LNCAP (cell line): ENCODE data around the gene ANKRD30B.

Experiments used
- CTCF ChIP-seq: fragments of 450-650 bp; IDR thresholded peaks from 2 replicates; pipeline ENCODE4 v1.5.1; 2017; ENCODE audit warnings: mild to moderate bottlenecking

ANKRD30B gene

GRCh38 chr18:14747513-14748474 is at the start of gene ANKRD30B:
ANKRD30B (plus strand) TSS chr18:14748172; CDS start chr18:14748420, 248 bp downstream.
- no peak for TF ChIP-seq CTCF

GRCh38 chr18:14746897-14747296 is 1.1 kb upstream of the ANKRD30B start:
- TF ChIP-seq CTCF, result no peak

DNA sequence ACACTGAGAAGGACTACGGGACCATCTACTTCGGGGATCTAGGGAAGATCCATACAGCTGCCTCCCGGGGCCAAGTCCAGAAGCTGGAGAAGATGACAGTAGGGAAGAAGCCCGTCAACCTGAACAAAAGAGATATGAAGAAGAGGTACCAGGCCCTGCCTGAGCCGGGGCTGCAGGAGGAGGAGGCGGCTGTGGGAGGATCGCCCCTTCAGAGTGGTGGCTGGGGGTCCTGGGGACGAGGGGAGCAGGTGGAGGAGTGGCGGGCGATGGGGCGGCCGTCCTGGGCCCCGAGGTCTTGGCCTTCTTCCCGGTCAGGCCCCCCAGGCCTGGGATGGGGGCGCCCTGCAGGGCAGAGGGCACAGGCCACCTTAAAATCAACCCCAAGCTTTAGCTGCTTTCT is 524 bp downstream of the ANKRD30B start:
- TF ChIP-seq CTCF, result no peak

DNA sequence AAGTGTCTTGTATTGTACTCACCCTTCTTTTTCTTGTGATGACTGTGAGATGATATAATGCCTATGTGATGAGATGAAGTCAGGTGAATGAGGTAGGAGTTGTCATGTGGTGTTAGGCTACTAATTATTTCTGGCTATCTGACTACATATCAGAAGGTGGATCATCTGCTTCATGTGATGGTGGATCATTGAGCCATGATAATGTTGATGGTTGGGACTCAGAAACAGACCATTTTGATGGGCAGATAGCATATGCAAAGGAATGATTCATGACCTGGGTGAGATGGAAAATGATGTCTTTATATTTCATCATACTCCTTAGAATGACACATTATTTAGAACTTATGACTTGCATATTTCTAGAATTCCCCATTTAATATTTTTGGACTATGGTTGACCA is 19.5 kb downstream of the ANKRD30B start:
- no peak for TF ChIP-seq CTCF

DNA sequence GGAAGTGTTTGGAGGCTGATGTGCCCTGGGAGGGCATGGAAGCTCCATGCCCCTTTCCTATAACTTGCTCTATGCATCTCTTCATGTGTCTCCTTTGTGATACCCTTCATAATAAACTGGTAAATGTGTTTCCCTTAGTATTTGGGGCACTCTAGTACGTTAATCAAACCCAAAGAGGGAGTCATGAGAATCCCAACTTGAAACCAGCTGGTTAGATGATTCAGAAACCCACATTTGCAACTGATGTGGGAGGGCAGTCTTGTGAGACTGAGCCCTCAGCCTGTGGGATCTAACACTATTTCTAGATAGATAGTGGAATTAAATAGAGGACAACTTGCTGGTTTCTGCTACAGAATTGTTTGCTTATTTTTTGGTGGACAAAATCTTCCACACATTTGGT is 20.3 kb downstream of the ANKRD30B start:
- no peak for TF ChIP-seq CTCF

DNA sequence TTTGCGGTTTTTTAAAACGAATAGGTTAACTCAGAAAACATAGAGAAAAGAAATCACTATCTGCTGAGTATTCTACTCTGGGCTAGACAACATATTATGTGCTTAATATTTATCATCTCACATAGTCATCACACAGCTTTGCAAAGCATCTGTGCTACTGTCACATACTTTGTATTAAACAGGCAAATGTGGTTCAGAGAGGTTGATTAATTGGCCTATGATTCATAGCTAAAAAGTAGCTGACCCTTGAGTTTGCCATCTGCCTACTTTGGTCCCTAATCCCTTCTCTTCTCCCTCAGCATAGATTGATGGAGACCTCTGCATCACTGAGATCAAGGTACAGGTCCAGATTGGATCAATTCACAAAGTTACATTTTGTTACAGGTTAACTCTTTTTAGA is 21.4 kb downstream of the ANKRD30B start:
- TF ChIP-seq CTCF, result no peak

DNA sequence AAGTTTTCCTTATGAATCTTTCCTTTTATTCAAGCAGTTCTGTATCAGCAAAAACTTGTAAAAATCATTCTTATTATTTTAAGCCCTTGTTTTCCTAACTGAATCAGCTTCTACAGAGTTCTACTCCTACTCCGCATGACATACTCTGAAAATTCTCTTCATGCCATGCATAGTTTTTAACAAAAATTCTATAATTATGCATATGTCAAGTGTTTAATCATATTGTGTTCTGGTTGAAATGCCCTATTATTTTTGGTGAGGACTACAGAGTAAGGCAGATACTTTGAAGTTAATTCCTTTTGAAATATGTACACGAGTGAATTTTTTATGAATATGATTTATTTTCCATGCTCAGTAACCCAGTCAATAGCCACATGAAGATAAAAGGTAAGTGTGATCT is 28.8 kb downstream of the ANKRD30B start:
- no peak for TF ChIP-seq CTCF
